Neural cell (in vitro differentiated cells): ENCODE measurements around the gene IAH1. TPM values are rescaled to one million over a fixed set of nuclear protein-coding genes. Genes with fewer than 3 reads are reported as not detected.

Experiments used
- H2AFZ ChIP-seq: fragments of 200-600, 300-800 bp; sonication (generic), shearing (Covaris generic); 2 replicates; pipeline ENCODE4 v1.6.0; 2014; ENCODE audit warnings: low read depth, mild to moderate bottlenecking, antibody characterized with exemption, low read length, moderate library complexity
- H3F3A ChIP-seq: fragments of 200-600 bp; shearing (Covaris generic); 2 replicates; pipeline ENCODE4 v1.6.1; 2016; ENCODE audit warnings: mild to moderate bottlenecking, moderate library complexity, mixed read lengths, antibody characterized with exemption, low read length; ENCODE audit not compliant: insufficient read depth, poor library complexity, severe bottlenecking
- H3K27ac ChIP-seq: fragments of 200-600, 300-800 bp; sonication (generic), shearing (Covaris generic); 2 replicates; pipeline ENCODE4 v1.5.1; 2014; ENCODE audit warnings: mild to moderate bottlenecking, low read length, moderate library complexity
- H3K27me3 ChIP-seq: fragments of 300-800, 200-600 bp; sonication (generic), shearing (Covaris generic); 2 replicates; pipeline ENCODE4 v1.6.0; 2014; ENCODE audit warnings: mild to moderate bottlenecking, low read depth, low read length, moderate library complexity; ENCODE audit not compliant: insufficient read depth
- H3K36me3 ChIP-seq: fragments of 300-800, 200-600 bp; sonication (generic), shearing (Covaris generic); 2 replicates; pipeline ENCODE4 v1.5.1; 2014; ENCODE audit warnings: mild to moderate bottlenecking, antibody characterized with exemption, low read length, moderate library complexity; ENCODE audit not compliant: insufficient read depth
- H3K4me2 ChIP-seq: fragments of 300-800, 200-600 bp; sonication (generic), shearing (Covaris generic); 2 replicates; pipeline ENCODE4 v1.6.0; 2014; ENCODE audit warnings: mild to moderate bottlenecking, low read length
- H3K4me3 ChIP-seq: fragments of 300-800, 200-600 bp; sonication (generic), shearing (Covaris generic); 2 replicates; pipeline ENCODE4 v1.5.1; 2014; ENCODE audit warnings: mild to moderate bottlenecking, low read length, moderate library complexity
- H3K79me2 ChIP-seq: fragments of 200-600 bp; shearing (Covaris generic); replicated peaks from 2 replicates; pipeline ENCODE4 v1.6.0; 2014; ENCODE audit warnings: mild to moderate bottlenecking, low read length, moderate library complexity; ENCODE audit not compliant: insufficient read depth
- H3K9ac ChIP-seq: fragments of 300-800, 200-600 bp; sonication (generic), shearing (Covaris generic); 2 replicates; pipeline ENCODE4 v1.6.1; 2016; ENCODE audit warnings: mild to moderate bottlenecking, low read length, mixed read lengths
- H3K9me2 ChIP-seq: fragments of 200-600 bp; shearing (Covaris generic); 2 replicates; pipeline ENCODE4 v1.6.1; 2016; ENCODE audit warnings: mild to moderate bottlenecking, low read length, mixed read lengths; ENCODE audit not compliant: insufficient read depth
- H3K9me3 ChIP-seq: fragments of 200-600, 300-800 bp; sonication (generic), shearing (Covaris generic); 2 replicates; pipeline ENCODE4 v1.6.1; 2016; ENCODE audit warnings: mild to moderate bottlenecking, mixed run types, low read length, moderate library complexity, mixed read lengths
- H4K20me1 ChIP-seq: fragments of 200-600 bp; shearing (Covaris generic); 2 replicates; pipeline ENCODE4 v1.6.1; 2016; ENCODE audit warnings: mild to moderate bottlenecking, mixed run types; ENCODE audit not compliant: insufficient read depth
- EP300 ChIP-seq: fragments of 450-650 bp; conservative IDR thresholded peaks from 2 replicates; pipeline ENCODE4 v1.6.1; 2014; ENCODE audit warnings: antibody characterized with exemption, mild to moderate bottlenecking, moderate library complexity; ENCODE audit not compliant: poor library complexity, severe bottlenecking
- EZH2 ChIP-seq: fragments of 200-600, 300-800 bp; shearing (Covaris generic), sonication (generic); IDR thresholded peaks from 2 replicates; pipeline ENCODE4 v1.6.1; 2014; ENCODE audit warnings: antibody characterized with exemption, low read length, borderline replicate concordance, mild to moderate bottlenecking; ENCODE audit not compliant: insufficient read depth, poor library complexity, severe bottlenecking
- MXI1 ChIP-seq: fragments of 450-650 bp; conservative IDR thresholded peaks from 2 replicates; pipeline ENCODE4 v1.6.1; 2014; ENCODE audit warnings: antibody characterized with exemption, mild to moderate bottlenecking; ENCODE audit not compliant: poor library complexity, severe bottlenecking
- POLR2AphosphoS5 ChIP-seq: IDR thresholded peaks from 2 replicates; pipeline ENCODE4 v1.6.1; 2012
- RAD21 ChIP-seq: fragments of 450-650 bp; conservative IDR thresholded peaks from 2 replicates; pipeline ENCODE4 v1.6.1; 2014; ENCODE audit warnings: antibody characterized with exemption, mild to moderate bottlenecking, moderate library complexity
- SMC3 ChIP-seq: fragments of 450-650 bp; conservative IDR thresholded peaks from 2 replicates; pipeline ENCODE4 v1.6.1; 2014; ENCODE audit warnings: antibody characterized with exemption, mild to moderate bottlenecking, moderate library complexity; ENCODE audit not compliant: poor library complexity
- TAF1 ChIP-seq: IDR thresholded peaks from 2 replicates; pipeline ENCODE4 v1.6.1; 2012; ENCODE audit warnings: low read depth
- polyA plus RNA-seq: library from polyadenylated mRNA; depleted of rRNA; stranded (reverse); fragments of >200 nt; gene quantifications from 2 replicates; pipeline ENCODE4 v1.2.3, GENCODE V29; 2014
- TF ChIP-seq, protein P1 (sequence below): IDR thresholded peaks from 2 replicates; pipeline ENCODE4 v1.6.1; 2012; ENCODE audit warnings: borderline replicate concordance
- TF ChIP-seq, protein P2 (sequence below): fragments of 450-650 bp; IDR thresholded peaks from 2 replicates; pipeline ENCODE4 v1.5.1; 2014; ENCODE audit warnings: antibody characterized with exemption, mild to moderate bottlenecking, moderate library complexity; ENCODE audit not compliant: poor library complexity, severe bottlenecking

Gene IAH1
- polyA plus RNA-seq, 1 donor from 2014 or later, result 33.0 TPM

DNA sequence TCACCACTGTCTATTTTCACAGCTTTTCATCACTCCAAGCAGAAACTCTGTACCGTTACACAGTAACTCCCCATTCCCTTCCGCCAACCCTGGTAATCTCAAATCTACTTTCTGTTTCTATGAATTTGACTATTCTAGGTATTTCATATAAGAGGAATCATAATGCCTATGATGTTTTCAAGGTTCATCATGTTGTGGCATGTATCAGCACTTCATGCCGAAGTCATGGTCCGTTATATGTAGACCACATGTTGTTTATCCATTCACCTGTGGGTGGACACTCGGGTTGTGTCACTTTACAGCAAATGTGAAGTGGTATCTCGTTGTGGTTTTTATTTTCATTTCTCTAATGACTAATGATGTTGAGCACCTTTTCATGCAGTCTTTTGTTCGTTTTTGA, 29.3 kb upstream of the IAH1 start:
- H3K9me2 ChIP-seq, result no peaks in the 10 kb centered on the region
- H3K79me2 ChIP-seq, result no peaks in the 10 kb centered on the region
- H4K20me1 ChIP-seq, result no peaks in the 10 kb centered on the region
- no peak overlapping the region for H2AFZ ChIP-seq
- H3K27ac ChIP-seq, result no peak overlapping the region
- H3K36me3 ChIP-seq, result no peaks in the 10 kb centered on the region
- H3K4me3 ChIP-seq, result no peak overlapping the region
- no peak overlapping the region for H3K4me2 ChIP-seq
- TF ChIP-seq, protein P1, sequence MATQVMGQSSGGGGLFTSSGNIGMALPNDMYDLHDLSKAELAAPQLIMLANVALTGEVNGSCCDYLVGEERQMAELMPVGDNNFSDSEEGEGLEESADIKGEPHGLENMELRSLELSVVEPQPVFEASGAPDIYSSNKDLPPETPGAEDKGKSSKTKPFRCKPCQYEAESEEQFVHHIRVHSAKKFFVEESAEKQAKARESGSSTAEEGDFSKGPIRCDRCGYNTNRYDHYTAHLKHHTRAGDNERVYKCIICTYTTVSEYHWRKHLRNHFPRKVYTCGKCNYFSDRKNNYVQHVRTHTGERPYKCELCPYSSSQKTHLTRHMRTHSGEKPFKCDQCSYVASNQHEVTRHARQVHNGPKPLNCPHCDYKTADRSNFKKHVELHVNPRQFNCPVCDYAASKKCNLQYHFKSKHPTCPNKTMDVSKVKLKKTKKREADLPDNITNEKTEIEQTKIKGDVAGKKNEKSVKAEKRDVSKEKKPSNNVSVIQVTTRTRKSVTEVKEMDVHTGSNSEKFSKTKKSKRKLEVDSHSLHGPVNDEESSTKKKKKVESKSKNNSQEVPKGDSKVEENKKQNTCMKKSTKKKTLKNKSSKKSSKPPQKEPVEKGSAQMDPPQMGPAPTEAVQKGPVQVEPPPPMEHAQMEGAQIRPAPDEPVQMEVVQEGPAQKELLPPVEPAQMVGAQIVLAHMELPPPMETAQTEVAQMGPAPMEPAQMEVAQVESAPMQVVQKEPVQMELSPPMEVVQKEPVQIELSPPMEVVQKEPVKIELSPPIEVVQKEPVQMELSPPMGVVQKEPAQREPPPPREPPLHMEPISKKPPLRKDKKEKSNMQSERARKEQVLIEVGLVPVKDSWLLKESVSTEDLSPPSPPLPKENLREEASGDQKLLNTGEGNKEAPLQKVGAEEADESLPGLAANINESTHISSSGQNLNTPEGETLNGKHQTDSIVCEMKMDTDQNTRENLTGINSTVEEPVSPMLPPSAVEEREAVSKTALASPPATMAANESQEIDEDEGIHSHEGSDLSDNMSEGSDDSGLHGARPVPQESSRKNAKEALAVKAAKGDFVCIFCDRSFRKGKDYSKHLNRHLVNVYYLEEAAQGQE, result no peak
- no peak for TF ChIP-seq SMC3
- no peak for TF ChIP-seq TAF1
- no peak for TF ChIP-seq RAD21
- TF ChIP-seq POLR2AphosphoS5, result no peak
- no peak for TF ChIP-seq EZH2
- TF ChIP-seq, protein P2, sequence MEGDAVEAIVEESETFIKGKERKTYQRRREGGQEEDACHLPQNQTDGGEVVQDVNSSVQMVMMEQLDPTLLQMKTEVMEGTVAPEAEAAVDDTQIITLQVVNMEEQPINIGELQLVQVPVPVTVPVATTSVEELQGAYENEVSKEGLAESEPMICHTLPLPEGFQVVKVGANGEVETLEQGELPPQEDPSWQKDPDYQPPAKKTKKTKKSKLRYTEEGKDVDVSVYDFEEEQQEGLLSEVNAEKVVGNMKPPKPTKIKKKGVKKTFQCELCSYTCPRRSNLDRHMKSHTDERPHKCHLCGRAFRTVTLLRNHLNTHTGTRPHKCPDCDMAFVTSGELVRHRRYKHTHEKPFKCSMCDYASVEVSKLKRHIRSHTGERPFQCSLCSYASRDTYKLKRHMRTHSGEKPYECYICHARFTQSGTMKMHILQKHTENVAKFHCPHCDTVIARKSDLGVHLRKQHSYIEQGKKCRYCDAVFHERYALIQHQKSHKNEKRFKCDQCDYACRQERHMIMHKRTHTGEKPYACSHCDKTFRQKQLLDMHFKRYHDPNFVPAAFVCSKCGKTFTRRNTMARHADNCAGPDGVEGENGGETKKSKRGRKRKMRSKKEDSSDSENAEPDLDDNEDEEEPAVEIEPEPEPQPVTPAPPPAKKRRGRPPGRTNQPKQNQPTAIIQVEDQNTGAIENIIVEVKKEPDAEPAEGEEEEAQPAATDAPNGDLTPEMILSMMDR, result no peak
- TF ChIP-seq MXI1, result no peak
- no peak for TF ChIP-seq EP300
- no peaks in the 10 kb centered on the region for H3F3A ChIP-seq
- H3K9ac ChIP-seq, result no peak overlapping the region
- H3K27me3 ChIP-seq, result no peaks in the 10 kb centered on the region
- no peaks in the 10 kb centered on the region for H3K9me3 ChIP-seq

DNA sequence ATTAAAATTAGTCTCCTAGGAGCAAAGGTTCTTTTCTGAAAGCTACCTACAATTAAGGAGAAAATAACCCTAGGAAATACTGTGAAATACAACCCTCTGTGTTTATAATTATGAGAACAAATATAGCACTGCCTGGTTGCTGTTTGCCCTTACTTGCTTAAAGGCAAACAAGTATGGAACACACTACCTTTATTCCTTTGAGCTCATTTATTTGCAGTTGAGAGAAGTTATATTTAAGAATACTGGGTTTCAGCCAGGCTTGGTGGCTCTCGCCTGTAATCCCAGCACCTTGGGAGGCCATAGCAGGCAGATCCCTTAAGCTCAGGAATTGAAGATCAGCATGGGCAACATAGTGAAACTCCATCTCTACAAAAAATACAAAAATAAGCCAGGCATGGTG, 23.1 kb upstream of the IAH1 start:
- H3K27ac ChIP-seq, result no peak overlapping the region
- no peaks in the 10 kb centered on the region for H3K27me3 ChIP-seq
- no peaks in the 10 kb centered on the region for H3F3A ChIP-seq
- H3K9ac ChIP-seq, result no peak overlapping the region
- H2AFZ ChIP-seq, result no peak overlapping the region
- H3K9me2 ChIP-seq, result no peaks in the 10 kb centered on the region
- H3K9me3 ChIP-seq, result no peaks in the 10 kb centered on the region
- H4K20me1 ChIP-seq, result no peaks in the 10 kb centered on the region
- H3K36me3 ChIP-seq, result no peaks in the 10 kb centered on the region
- H3K4me3 ChIP-seq, result no peak overlapping the region
- no peaks in the 10 kb centered on the region for H3K79me2 ChIP-seq
- no peak overlapping the region for H3K4me2 ChIP-seq
- TF ChIP-seq EP300, result no peak

DNA sequence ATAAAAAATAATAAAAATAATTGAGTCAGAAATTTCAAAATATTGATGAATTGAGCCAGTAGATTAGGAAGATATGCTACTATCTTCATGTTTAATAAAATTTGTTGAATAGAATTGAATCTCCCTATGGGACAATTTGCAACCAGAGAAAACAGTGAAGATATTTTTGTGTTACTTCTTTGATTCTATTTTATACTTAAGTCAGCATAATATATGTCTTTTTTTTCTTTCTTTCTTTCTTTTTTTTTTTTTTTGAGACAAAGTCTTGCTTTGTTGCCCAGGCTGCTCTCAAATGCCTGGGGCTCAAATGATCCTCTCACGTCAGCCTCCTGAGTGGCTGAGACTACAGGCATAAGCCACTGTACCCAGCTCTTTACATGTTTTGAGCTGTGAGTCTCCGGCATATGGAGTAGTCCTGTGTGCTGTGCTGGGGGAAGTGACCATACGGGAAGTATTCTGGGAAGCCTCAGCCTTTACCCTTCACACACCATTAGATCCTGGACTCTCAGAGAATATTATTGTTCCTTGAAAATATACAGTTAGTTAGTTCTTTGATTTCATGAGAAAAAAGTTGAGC, 13.8 kb upstream of the IAH1 start:
- TF ChIP-seq POLR2AphosphoS5, result no peak
- TF ChIP-seq, protein P1, result no peak
- H3F3A ChIP-seq, result no peaks in the 10 kb centered on the region
- no peaks in the 10 kb centered on the region for H4K20me1 ChIP-seq
- H3K4me3 ChIP-seq, result no peak overlapping the region
- no peaks in the 10 kb centered on the region for H3K36me3 ChIP-seq
- H3K27me3 ChIP-seq, result no peaks in the 10 kb centered on the region
- H2AFZ ChIP-seq, result no peak overlapping the region
- no peak overlapping the region for H3K9ac ChIP-seq
- no peak overlapping the region for H3K27ac ChIP-seq
- H3K79me2 ChIP-seq, result no peaks in the 10 kb centered on the region
- H3K4me2 ChIP-seq, result no peak overlapping the region
- H3K9me3 ChIP-seq, result no peaks in the 10 kb centered on the region
- H3K9me2 ChIP-seq, result no peaks in the 10 kb centered on the region
